ENCODE data around the gene DNAJC5G.

- TF ChIP-seq EP300 (IDR thresholded peaks at IDR 0.05) (no peak), CTCF (IDR thresholded peaks at IDR 0.05) (no peak), POLR2A (IDR thresholded peaks at IDR 0.05; ENCODE audit: low read depth) (no peak)
Measured at GRCh38 chr2:27227501-27227900, 47.7 kb upstream of the DNAJC5G start.
